ENCODE results near the gene SPRYD3.
"Not testable (repeated sequence)": the region's sequence is repeated elsewhere in the genome, so short reads cannot be mapped to it uniquely, and the experiment has no call there.

SPRYD3 gene

GRCh38 chr12:53101931-53102781 is 23.0 kb upstream of the SPRYD3 start:
- DNase-seq: no peak

- no peak for DNase-seq
These were observed 22.1 kb upstream of the SPRYD3 start for GRCh38 chr12:53101266-53101665.

GRCh38 chr12:53100466-53101151 is 21.4 kb upstream of the SPRYD3 start:
- DNase-seq: no peak

DNA sequence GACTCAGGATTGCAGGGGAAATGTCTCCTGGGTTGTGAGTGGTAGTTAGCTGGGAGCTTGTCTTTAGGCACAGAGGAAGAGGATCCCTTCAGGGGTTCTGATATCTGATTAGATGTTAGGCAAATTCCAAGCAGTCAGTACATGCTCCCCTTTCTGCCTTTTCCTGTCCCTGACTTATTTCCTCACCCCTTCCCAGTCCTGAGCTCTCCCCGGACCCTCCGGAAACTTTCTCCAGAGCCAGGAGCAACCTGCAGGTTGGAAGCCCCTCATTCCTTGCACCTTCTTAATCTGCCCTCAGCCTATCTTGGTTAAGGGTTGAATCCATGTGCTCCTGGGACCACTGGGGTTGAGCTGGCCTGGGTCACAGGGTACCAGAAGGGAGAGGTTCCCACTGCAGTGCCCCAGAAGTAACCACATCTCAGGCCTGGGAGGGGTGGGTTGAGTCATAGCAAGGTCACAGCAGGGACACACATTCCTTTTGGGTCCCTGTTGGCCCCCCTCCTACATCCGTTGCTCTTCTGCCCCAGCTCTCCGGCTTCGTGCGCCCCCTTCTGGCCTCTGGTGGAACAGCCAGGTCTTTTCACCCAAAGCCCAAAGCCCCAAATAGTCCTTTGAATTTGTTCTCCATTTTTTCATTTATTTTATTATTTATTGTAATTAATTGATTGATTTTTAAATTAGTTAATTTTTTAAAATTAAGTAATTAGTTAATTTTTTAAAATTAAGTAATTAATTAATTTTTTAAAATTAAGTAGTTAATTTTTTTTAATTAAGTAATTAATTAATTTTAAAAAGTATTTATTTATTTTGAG is 20.1 kb upstream of the SPRYD3 start:
- peak; percentile 90 for DNase-seq

DNA sequence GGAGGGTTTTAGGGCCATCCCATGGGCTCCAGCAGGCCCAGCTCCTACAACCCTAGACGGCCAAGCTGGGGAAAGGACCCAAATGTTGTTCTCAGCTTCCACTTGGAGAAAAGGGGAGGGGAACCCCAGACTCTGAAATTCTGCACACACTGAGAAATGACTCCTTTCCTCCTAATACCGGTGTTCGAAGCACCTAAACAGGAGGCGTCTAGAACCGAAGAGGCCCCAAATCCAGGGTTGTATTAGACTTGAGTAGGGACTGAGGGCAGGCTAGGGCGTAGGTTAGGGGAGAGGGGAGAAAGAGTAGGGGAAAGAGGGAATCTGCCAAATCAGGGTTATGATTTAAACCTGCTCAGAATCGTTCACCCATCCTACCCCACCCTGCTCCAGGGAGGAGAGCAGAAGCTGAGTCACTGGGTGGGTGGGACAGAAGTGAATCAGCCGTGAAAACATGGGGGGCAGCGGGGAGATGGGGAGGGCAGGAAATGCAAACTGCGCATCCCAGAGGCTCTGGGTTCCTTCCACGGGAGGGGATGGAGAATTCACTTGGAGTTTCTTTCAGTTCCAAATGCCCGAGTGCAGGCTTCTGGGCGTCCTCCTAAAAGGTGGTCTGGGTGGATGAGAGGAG is 19.3 kb upstream of the SPRYD3 start:
- DNase-seq: no peak

DNA sequence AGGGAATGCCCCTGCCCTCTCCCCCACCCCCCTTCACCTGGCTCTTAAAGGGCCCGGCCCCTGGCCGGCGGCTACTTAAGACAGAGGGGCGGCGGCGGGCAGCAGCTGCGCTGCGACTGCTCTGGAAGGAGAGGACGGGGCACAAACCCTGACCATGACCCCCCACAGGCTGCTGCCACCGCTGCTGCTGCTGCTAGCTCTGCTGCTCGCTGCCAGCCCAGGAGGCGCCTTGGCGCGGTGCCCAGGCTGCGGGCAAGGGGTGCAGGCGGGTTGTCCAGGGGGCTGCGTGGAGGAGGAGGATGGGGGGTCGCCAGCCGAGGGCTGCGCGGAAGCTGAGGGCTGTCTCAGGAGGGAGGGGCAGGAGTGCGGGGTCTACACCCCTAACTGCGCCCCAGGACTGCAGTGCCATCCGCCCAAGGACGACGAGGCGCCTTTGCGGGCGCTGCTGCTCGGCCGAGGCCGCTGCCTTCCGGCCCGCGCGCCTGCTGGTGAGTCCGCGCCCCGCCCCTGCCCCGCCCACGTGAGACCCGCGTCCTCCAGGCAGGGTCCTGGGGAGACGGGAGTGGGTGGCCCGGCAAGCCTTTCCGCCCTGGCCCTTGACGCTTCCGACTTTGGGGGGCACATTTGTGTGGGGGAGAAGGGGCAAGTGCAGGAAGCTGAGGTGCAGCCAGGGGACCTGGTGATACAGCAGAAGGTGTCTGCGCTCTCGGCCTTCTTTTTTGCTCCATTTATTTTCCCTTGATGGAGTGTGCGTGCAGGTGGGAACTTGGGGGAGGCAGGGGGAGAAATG is 18.6 kb upstream of the SPRYD3 start, which contains the start of gene IGFBP6:
TSS of gene IGFBP6 (plus strand) at position 104 of the 790 bp plus-strand sequence. CDS start at position 155, 51 bp downstream.
- DNase-seq: peak; percentile 59

- DNase-seq: no peak
These were observed 18.0 kb upstream of the SPRYD3 start for GRCh38 chr12:53097207-53097563.

DNA sequence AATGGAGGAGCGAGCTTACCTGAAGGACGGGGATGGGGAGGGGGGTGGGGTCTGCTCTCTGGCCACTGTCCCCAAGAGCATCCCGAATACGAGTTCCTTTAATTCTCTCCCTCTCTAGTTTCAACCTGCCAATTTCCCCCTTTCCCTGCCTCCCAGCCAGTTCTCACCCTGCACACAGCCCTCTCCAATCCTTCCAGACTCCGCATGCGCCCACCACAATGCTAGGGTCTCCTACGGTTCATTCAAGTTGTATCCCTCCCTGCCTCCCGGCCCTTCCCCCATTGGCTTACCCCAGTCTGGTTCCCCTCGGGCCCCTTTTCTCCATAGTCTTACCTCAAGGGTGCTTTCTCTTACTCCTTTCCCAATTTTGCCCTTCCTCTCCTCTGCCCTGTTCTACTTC is 17.6 kb upstream of the SPRYD3 start:
- DNase-seq: no peak

- DNase-seq: no peak
These were observed 17.0 kb upstream of the SPRYD3 start for GRCh38 chr12:53096089-53096741.

- DNase-seq: not testable (repeated sequence)
These were observed 16.4 kb upstream of the SPRYD3 start for GRCh38 chr12:53095596-53095895.

DNA sequence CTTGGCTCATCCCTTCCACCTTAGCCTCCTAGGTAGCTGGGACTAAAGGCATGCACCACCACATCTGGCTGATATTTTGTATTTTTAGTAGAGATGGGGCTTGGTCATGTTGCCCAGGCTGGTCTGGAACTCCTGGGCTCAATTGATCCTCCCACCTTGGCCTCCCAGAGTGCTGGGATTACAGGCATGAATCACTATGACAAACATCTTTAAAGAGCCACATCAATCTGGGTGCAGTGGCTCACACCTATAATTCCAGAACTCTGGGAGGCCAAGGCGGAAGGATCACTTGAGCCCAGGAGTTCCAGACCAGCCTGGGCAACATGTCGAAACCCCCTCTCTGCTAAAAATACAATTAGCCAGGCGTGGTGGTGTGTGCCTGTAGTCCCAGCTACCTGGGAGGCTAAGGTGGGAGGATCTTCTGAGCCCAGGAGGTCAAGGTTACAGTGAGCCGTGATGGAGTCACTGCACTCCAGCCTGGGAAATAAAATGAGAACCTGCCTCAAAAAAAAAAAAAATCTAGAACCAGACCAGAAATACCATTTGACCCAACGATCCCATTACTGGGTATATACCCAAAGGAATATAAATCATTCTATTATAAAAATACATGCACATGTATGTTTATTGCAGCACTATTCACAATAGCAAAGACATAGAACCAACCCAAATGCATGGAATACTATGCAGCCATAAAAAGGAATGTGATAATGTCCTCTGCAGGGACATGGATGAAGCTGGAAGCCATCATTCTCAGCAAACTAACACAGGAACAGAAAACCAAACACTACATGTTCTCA is 15.8 kb upstream of the SPRYD3 start:
- not testable (repeated sequence) for DNase-seq

GRCh38 chr12:53094394-53094787 is 15.2 kb upstream of the SPRYD3 start:
- DNase-seq: no peak

DNA sequence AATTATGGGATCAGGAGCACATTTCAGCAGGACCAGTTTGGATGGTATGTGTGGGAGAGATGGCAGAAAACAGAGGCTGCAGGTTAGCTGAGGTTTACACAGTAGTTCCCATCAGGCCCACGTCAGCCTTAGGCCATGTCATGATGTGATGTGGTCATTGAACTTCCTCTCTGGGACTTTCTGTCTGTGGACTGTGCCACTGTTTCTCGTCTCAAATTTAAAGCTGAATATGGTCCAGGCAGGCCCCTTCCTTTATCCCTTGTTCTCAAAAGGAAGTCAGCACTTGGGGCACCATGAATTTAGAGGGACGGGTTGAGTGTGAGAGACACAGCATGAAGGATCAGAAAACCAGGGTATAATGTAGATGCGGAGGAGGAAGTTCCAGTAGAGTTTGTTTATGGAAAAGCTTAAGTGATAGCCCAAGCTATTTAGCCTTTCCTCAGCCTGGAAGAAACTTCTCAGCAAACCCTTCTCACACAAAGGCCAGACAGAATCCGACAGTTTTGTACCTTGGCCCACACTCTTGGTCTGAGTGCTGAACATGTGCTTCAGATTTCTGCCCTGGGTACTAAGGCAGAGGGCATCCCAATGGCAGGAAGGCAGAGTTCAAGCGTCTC is 14.7 kb upstream of the SPRYD3 start:
- DNase-seq: no peak

DNA sequence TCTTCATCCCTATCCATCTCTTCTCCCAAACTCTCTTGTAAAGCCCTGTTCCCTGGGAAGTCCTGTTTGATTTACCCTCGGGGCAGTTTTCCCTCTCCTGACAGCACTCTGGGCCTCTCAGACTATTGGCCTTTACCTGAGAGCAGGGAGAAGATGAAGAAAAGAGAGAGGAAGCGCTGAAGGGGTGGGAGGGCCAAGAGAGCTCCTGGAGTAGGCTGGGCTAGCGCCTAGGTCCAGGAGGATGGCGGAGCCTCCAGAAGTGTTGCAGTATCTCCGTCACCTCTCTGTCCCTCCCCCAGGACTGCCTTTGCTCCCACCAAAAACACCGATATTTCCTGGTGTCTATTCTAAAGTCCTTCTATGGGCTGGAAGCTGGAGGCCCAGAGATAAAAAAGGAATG is 12.6 kb upstream of the SPRYD3 start:
- DNase-seq: no peak

DNA sequence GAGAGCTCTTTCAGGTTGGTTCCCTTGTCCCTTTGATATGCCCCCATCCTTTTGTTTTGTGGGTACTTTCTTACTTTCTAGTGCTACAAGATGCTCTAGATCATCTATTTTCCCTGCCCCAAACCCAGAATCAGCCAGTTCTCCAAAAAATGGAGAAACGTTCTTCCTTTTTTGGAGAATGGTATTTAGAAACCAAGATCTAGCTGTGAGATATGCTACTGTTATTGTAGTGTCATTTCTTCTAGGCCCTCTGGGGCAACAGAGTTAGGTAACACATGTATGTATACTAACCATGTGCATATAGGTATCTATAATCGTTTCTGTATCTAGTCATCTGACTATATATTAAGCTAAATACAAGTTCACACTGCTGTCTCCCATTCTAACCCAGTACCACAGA is 11.4 kb upstream of the SPRYD3 start:
- no peak for DNase-seq

GRCh38 chr12:53090105-53090504 is 10.9 kb upstream of the SPRYD3 start:
- DNase-seq: no peak

DNA sequence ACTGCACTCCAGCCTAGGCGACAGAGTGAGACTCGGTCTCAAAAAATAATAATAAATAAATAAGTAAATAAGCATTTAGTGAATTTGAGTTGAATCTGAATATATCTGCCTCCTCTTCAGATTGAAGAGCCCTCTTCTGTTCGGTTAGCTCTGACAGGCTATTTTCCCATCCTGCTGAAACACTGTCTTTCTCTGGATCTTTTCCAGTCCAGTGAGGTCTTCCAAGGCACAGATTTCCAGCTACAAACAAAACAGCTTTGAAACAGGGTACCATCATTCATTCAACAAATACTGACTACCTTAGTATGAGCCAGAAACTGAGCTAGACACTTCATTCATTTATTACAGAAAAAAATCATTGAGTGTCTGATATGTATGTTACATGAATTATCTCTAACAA is 7.2 kb upstream of the SPRYD3 start:
- no peak for DNase-seq

GRCh38 chr12:53082637-53083175 is 3.5 kb upstream of the SPRYD3 start:
- DNase-seq: no peak

DNA sequence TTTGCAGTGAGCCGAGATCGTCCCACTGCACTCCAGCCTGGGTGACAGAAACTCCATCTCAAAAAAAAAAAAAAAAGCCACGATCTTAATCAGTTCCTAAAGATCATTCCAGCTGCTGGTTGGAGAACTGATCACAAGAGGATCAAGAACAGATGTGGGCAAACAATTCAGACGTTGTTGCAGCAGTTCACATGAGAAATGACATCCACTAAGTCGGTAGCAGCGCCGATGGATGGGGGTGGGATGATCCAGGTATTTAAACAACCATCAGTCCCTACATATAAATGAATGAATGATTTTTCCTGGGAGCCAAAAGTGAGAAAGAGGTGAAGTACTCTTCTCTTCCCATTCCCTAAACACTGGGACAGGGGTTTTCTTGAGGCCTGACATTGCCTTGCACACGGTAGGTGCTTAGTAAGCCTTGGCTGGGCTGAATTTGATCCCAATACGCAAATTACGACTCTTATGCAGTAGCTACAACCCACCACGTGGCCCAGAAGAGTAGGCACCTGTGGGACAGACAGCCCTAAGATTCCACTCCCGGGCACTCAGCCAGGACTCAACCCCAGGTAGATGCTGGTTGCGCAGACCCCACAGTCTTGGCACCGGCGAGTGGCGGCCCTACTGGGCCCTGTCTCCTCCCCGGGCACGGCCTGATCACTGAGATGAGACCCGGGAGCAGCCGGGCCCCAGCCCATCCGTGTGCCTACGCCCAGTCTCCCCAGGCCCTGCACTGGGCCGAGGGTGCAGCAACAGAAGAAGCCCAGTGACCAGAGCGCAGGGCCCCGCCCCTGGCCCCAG is 565 bp downstream of the SPRYD3 start:
- DNase-seq: no peak
